GM12878 (cell line): ENCODE measurements around the gene PPL. TPM values are rescaled to one million over a fixed set of nuclear protein-coding genes. Genes with fewer than 3 reads are reported as not detected.

Experiments
- EGR1 ChIP-seq, 2 experiments: IDR thresholded peaks; 1 replicate in 1 of 2; 2 replicates in 1 of 2; pipeline ENCODE4 v1.6.1; 2011 to 2012; ENCODE audit warnings: low read depth in 2 of 2, low read length in 2 of 2, borderline replicate concordance in 1 of 2, mild to moderate bottlenecking in 1 of 2, moderate library complexity in 1 of 2
- MTA3 ChIP-seq: IDR thresholded peaks from 2 replicates; pipeline ENCODE4 v1.6.1; 2012; ENCODE audit warnings: low read length, inconsistent platforms, borderline replicate concordance
- NR2C1 ChIP-seq: fragments of 450-650 bp; IDR thresholded peaks from 2 replicates; pipeline ENCODE4 v1.6.1; 2017; ENCODE audit warnings: antibody characterized with exemption, mild to moderate bottlenecking, moderate library complexity
- RBBP5 ChIP-seq: fragments of 200-600 bp; sonication (generic); conservative IDR thresholded peaks from 2 replicates; pipeline ENCODE4 v1.6.1; 2016
- RUNX3 ChIP-seq: IDR thresholded peaks from 2 replicates; pipeline ENCODE4 v1.6.1; 2012; ENCODE audit warnings: low read length, inconsistent platforms
- polyA plus RNA-seq, 11 experiments: library from polyadenylated mRNA; depleted of rRNA in 4 of 11; unstranded in 6 of 11; stranded (reverse) in 5 of 11; fragments of >200 nt; fragmentation: Nextera tagmentation in 4 of 11; fragmentation: Illumina TruSeq in 1 of 11; extraction: Ambion mirVana in 4 of 11; extraction: Trizol in 1 of 11; gene quantifications; 1 replicate in 1 of 11; 2 replicates in 10 of 11; pipeline versions ENCODE4 v1.2.1 to v1.2.3, GENCODE V29; 2011 to 2016; ENCODE audit warnings: inconsistent platforms in 2 of 11, missing spikeins in 2 of 11, low read depth in 1 of 11
- total RNA-seq, 4 experiments: library from RNA; depleted of rRNA in 3 of 4; stranded (reverse); fragments of >200 nt in 3 of 4; fragmentation: Illumina TruSeq in 1 of 4; extraction: Trizol in 1 of 4; gene quantifications; 2 replicates each; pipeline versions ENCODE4 v1.2.1 to v1.2.3, GENCODE V29; 2013 to 2021
- TF ChIP-seq, protein P1 (sequence below): fragments of 450-650 bp; IDR thresholded peaks from 2 replicates; pipeline ENCODE4 v1.6.1; 2017; ENCODE audit warnings: mild to moderate bottlenecking, low read depth, inconsistent platforms; ENCODE audit not compliant: poor library complexity, severe bottlenecking
- TF ChIP-seq, protein P2 (sequence below): IDR thresholded peaks from 2 replicates; pipeline ENCODE4 v1.6.1; 2011; ENCODE audit warnings: borderline replicate concordance, low read depth, mild to moderate bottlenecking, moderate library complexity, low read length; ENCODE audit not compliant: insufficient read depth, poor library complexity, severe bottlenecking

The PPL gene
- total and polyA plus RNA-seq, 10 of the 15 experiments (the other 5 are each of a cell fraction or from before 2014, with no cell fraction given): 0.03 to 0.47 (median 0.05) TPM; not detected in 2

DNA sequence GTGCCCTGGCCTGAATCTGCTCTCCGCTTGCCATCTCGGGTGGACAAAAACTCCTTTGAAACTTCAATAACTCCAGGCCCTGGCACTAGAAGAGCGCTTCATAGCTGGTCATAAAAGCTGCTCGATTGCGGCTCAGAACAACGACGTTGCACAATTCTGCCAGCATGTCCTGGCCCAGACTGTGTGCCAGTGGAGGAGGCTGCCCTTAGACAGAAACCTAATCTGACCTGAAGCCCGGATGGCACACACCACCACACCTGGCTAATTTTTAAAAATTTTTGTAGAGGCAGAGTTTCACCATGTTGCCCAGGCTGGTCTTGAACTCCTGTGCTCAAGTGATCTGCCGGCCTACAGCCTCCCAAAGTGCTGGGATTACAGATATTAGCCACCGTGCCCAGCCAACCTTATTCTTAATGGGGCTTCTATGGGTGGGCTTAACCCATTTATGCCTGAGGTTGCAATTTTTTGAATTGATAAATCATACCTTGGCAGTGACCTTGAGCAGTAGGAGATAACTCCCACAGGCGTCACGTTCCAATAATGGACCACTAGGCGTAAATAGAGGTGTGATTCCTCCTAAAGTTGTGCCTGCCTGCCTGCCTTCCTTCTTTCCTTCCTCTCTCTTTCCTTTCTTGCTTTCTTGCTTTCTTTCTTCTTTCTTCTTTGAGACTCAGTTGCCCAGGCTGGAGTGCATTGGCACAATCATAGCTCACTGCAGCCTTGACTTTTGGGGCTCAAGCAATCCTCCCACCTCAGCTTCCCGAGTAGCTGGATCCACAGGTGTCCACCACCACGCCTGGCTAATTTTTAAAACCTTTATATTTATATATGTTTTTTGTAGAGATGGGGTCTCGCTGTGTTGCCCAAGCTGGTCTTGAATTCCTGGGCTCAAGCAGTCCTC, 1.1 kb upstream of the PPL start (continued):
- TF ChIP-seq, protein P1, sequence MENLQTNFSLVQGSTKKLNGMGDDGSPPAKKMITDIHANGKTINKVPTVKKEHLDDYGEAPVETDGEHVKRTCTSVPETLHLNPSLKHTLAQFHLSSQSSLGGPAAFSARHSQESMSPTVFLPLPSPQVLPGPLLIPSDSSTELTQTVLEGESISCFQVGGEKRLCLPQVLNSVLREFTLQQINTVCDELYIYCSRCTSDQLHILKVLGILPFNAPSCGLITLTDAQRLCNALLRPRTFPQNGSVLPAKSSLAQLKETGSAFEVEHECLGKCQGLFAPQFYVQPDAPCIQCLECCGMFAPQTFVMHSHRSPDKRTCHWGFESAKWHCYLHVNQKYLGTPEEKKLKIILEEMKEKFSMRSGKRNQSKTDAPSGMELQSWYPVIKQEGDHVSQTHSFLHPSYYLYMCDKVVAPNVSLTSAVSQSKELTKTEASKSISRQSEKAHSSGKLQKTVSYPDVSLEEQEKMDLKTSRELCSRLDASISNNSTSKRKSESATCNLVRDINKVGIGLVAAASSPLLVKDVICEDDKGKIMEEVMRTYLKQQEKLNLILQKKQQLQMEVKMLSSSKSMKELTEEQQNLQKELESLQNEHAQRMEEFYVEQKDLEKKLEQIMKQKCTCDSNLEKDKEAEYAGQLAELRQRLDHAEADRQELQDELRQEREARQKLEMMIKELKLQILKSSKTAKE: no peak
- no peak for TF ChIP-seq MTA3
- TF ChIP-seq EGR1 (IDR thresholded peaks at IDR 0.05; ENCODE audit: borderline replicate concordance in 1 of 2, low read depth in 2 of 2, low read length in 2 of 2): no peak
- TF ChIP-seq RBBP5: no peak
- TF ChIP-seq, protein P2, sequence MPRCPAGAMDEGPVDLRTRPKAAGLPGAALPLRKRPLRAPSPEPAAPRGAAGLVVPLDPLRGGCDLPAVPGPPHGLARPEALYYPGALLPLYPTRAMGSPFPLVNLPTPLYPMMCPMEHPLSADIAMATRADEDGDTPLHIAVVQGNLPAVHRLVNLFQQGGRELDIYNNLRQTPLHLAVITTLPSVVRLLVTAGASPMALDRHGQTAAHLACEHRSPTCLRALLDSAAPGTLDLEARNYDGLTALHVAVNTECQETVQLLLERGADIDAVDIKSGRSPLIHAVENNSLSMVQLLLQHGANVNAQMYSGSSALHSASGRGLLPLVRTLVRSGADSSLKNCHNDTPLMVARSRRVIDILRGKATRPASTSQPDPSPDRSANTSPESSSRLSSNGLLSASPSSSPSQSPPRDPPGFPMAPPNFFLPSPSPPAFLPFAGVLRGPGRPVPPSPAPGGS: no peak
- TF ChIP-seq NR2C1: no peak
- TF ChIP-seq RUNX3: no peak
